ENCODE data around the gene PTPRS.
"Not testable (repeated sequence)": the region's sequence is repeated elsewhere in the genome, so short reads cannot be mapped to it uniquely, and the experiment has no call there.

Gene PTPRS

GRCh38 chr19:5333581-5334365, 6.8 kb downstream of the PTPRS start:
- DNase-seq (ENCODE audit: low read depth) = no peak

- DNase-seq (ENCODE audit: low read depth) = no peak
Measured at GRCh38 chr19:5332501-5332900, 8.1 kb downstream of the PTPRS start.

GRCh38 chr19:5331790-5332189, 8.8 kb downstream of the PTPRS start:
- no peak for DNase-seq (ENCODE audit: low read depth)

GRCh38 chr19:5330307-5330720, 10.3 kb downstream of the PTPRS start:
- no peak for DNase-seq (ENCODE audit: low read depth)

GRCh38 chr19:5329141-5329540, 11.5 kb downstream of the PTPRS start:
- DNase-seq (ENCODE audit: low read depth) = no peak

GRCh38 chr19:5328407-5328806, 12.2 kb downstream of the PTPRS start:
- not testable (repeated sequence) for DNase-seq (ENCODE audit: low read depth)

- no peak for DNase-seq (ENCODE audit: low read depth)
Measured at GRCh38 chr19:5326986-5327623, 13.5 kb downstream of the PTPRS start.

- DNase-seq (ENCODE audit: low read depth) = no peak
Measured at GRCh38 chr19:5326545-5326944, 14.1 kb downstream of the PTPRS start.

GRCh38 chr19:5324947-5325346, 15.7 kb downstream of the PTPRS start:
- DNase-seq (ENCODE audit: low read depth) = no peak

GRCh38 chr19:5323475-5323811, 17.2 kb downstream of the PTPRS start:
- no peak for DNase-seq (ENCODE audit: low read depth)

- no peak for DNase-seq (ENCODE audit: low read depth)
Measured at GRCh38 chr19:5321851-5322681, 18.5 kb downstream of the PTPRS start.

- DNase-seq (ENCODE audit: low read depth) = no peak
Measured at GRCh38 chr19:5321066-5321642, 19.5 kb downstream of the PTPRS start.

- no peak for DNase-seq (ENCODE audit: low read depth)
Measured at GRCh38 chr19:5319516-5319915, 21.1 kb downstream of the PTPRS start.

GRCh38 chr19:5318306-5318705, 22.3 kb downstream of the PTPRS start:
- no peak for DNase-seq (ENCODE audit: low read depth)

GRCh38 chr19:5317321-5317720, 23.3 kb downstream of the PTPRS start:
- no peak for DNase-seq (ENCODE audit: low read depth)

GRCh38 chr19:5316138-5316537, 24.5 kb downstream of the PTPRS start:
- no peak for DNase-seq (ENCODE audit: low read depth)

- DNase-seq (ENCODE audit: low read depth) = no peak
Measured at GRCh38 chr19:5314907-5315298, 25.7 kb downstream of the PTPRS start.

- DNase-seq (ENCODE audit: low read depth) = no peak
Measured at GRCh38 chr19:5314012-5314906, 26.4 kb downstream of the PTPRS start.

GRCh38 chr19:5313307-5313706, 27.3 kb downstream of the PTPRS start:
- no peak for DNase-seq (ENCODE audit: low read depth)

GRCh38 chr19:5312058-5312457, 28.6 kb downstream of the PTPRS start:
- DNase-seq (ENCODE audit: low read depth) = no peak

GRCh38 chr19:5309438-5310204, 31.0 kb downstream of the PTPRS start:
- DNase-seq (ENCODE audit: low read depth) = no peak
